ENCODE measurements around the gene IGIP.

Gene IGIP

GRCh38 chr5:140115186-140115500 lies 10.6 kb upstream of the IGIP start:
- DNase-seq (ENCODE audit: low read depth) = no peak
- no peak for TF ChIP-seq CTCF (IDR thresholded peaks at IDR 0.05; ENCODE audit: low read depth, low read length, missing control alignments)
- H3K4me3 ChIP-seq (ENCODE audit: low read depth, low read length) = peak overlapping the region; percentile 80

- DNase-seq (ENCODE audit: low read depth) = no peak
- H3K4me3 ChIP-seq (ENCODE audit: low read depth, low read length) = no peak overlapping the region
- no peak for TF ChIP-seq CTCF (IDR thresholded peaks at IDR 0.05; ENCODE audit: low read depth, low read length, missing control alignments)
Measured at GRCh38 chr5:140116716-140117115, 9.0 kb upstream of the IGIP start.

DNA sequence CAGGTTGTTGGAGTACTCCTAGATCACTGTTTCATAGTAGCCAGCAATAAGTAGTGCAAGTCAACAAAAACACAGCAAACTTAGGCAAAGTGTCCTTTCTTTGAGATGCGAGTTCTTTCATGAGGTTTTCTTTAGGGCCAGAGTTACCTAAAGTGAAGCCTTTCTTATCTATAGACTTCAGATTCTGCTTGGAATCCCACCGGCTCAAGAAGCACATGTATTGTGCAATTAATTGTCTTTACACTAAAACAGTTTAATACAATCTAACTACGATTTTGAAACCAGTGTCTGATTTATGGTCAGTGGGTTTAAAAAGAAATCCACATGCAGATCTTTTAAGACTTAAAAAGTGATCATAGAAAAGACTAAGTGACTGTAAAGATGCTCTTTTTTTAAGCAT lies 8.2 kb upstream of the IGIP start:
- no peak for TF ChIP-seq CTCF (IDR thresholded peaks at IDR 0.05; ENCODE audit: low read depth, low read length, missing control alignments)
- DNase-seq (ENCODE audit: low read depth) = no peak
- H3K4me3 ChIP-seq (ENCODE audit: low read depth, low read length) = no peak overlapping the region

- no peak for DNase-seq (ENCODE audit: low read depth)
- TF ChIP-seq CTCF (IDR thresholded peaks at IDR 0.05; ENCODE audit: low read depth, low read length, missing control alignments) = no peak
Measured at GRCh38 chr5:140118302-140118936, 7.3 kb upstream of the IGIP start.

GRCh38 chr5:140126315-140127012 lies 727 bp downstream of the IGIP start:
- no peak for DNase-seq (ENCODE audit: low read depth)
- H3K4me3 ChIP-seq (ENCODE audit: low read depth, low read length) = no peak overlapping the region
- no peak for TF ChIP-seq CTCF (IDR thresholded peaks at IDR 0.05; ENCODE audit: low read depth, low read length, missing control alignments)

More at GRCh38 chr5:140118302-140118936, 7.3 kb upstream of the IGIP start:
- no peak overlapping the region for H3K4me3 ChIP-seq (ENCODE audit: low read depth, low read length)

- no peak for DNase-seq (ENCODE audit: low read depth)
- no peak for TF ChIP-seq CTCF (IDR thresholded peaks at IDR 0.05; ENCODE audit: low read depth, low read length, missing control alignments)
- no peak overlapping the region for H3K4me3 ChIP-seq (ENCODE audit: low read depth, low read length)
Measured at GRCh38 chr5:140128376-140128775, 2.6 kb downstream of the IGIP start.

All from GM12864 (cell line).